ENCODE results near the gene LILRA5.
"Not testable (repeated sequence)": the region's sequence is repeated elsewhere in the genome, so short reads cannot be mapped to it uniquely, and the experiment has no call there.

LILRA5 gene

DNA sequence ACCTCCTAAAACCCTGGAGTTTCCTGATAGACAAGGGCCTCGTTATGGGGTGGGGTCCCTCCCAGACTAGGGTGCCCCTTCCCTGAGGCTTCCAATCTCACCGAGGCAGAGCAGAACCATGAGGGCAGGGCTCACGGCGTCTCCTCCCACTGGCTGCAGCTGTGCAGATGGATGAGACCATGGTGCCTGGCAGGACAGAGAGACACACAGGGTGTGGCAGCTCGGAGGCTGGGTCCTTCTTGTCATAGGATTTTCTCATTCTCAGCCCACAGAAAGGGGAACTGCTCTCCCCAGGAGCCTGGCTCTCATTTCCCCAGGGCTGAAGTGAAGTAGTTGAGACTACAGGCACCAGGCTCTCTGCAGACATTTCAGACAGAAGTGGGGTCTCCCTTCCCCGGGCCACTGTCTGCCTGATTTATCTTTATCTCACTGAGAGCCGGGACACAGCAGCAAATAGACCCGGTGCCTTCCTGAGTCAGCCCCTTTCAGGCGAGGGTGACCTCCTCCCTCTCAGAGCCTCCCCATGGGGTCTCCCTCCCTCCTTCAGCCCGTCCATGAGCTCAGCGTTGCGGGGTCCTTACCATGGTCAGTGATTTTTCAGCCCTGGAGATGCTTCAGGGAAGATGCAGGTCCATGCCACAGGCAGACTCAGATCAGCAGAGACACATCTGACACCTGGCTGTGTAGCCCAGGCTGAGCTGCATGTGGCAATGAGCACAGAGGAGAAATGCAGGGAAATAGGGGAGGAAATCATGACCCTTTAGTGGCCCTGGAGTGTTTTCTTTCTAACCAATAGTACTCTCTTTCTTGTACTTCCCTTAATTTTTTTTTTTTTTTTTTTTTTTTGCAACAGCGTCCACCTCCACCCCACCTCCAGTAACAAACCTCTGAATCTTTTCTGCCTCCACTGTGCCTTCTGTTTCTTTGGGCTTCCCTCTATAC is at the start of gene LILRA5:
LILRA5 (minus strand) TSS at position 731 of the 942 bp plus-strand sequence; CDS start at position 584, 147 bp downstream.
- DNase-seq (ENCODE audit: insufficient read length, low spot score): no peak
- no peak for FAIRE-seq

DNA sequence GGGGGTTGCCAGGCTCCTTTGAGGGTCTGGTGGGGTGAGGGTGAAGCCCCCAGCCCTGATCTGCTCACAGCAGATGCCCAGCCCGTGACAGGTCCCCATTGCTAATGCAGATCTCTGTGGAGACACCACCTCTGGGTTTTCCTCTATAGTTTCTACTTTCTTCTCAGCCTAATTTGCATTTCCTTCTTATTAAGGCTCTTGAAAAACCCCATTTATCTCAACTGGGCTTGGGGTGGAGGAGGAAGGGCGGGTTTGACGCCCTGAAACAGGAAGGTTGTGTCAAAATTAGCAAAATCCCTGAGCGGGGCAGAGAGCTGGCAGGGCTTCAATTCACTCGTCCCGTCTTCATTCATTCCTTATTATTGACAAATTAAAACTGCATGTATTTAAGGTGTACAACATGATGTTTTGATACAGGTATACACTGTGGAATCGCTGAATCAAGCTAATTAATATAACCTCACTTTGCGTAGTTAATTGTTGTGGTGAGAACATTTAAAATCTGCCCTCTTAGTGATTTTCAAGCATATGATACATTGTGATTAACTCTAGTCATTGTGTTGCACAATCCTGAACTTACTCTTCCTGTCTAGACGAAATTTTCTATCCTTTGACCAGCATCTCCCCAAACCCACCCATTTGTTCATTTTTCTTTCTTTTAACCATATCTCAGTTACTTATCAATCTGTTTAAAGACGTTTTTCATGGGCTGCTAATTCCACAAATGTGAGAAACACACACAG is 48.9 kb upstream of the LILRA5 start:
- not testable (repeated sequence) for DNase-seq (ENCODE audit: insufficient read length, low spot score)
- FAIRE-seq: peak; percentile 74

DNA sequence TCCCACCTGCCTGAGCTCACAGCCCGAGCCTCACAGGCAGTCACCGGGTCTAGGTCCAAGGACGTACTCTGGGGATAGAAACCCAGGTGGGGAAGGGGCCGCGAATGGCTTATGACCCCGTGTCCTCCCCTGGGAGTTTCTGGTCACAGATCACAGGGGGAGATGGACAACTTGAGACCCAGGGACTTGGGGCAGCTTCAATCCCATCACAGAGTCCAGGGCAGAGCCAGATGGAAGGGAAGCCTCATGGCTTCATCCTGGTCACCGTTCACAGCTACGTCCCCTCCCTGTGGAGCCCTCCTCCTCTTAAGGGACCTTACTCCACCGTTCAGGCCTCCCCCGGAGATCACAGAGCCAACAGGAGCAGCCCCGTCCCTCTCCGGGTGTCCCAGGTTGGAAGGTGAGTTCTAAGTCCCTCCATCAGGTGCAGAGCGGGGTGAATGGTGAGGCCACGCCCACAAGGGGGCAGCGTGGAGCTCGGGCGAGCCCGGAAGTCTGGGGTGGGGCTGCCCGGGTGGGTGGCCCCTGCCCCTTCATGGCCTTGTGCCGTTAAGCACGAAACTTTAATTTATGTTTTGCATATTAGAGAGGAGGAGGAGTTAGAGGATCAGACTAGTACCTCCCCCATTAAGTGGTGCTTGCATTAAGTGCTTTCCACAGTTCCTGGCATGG is 46.3 kb upstream of the LILRA5 start:
- not testable (repeated sequence) for DNase-seq (ENCODE audit: insufficient read length, low spot score)
- FAIRE-seq: peak; percentile 78

DNA sequence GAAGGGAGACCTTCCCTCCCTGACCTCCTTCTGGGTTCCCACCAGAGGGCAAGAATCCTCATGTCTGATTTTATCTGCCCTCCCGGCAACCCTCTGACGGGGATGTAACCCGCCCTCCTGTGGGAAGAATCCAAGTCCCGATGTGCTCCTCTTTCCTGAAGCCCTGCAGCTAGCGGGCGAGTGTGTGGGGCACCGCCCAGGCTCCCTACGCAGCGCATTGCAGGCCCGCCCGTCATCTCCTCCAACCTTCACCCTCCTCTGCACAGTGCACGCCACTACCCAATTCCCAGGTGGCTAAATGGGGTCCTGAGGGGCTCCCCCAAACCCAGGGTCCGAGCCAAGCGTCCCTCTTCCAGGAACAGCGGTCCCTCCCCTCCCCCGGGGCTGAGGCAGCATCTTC is 44.4 kb upstream of the LILRA5 start:
- no peak for FAIRE-seq

DNA sequence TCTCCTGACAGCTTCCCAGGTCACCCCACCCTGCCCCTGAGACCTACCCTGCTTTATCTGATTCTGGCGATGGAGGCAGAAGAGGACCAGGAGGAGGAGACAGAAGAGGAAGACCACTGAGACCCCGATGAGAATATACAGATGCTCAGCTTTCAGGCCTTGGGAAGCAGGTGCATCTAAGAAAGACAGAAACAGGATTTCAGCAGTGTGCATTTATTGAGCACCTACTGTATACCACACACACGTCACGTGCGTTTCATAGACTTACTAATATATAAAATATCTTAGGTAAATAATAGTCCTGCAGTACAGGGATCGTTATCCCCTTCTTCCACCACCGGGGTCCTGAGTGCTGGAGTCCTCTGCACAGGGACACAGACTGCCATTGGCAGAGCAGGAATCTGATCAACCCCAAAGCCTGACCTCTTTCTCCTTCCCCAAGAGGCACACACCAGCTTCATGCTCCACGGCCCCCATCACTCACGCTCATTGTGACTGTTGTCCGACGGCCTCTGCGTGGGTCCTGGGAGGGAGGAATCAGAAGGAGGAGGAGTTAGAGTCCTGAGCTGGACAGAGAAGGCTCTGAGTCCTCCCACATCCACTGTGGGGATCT is 43.6 kb upstream of the LILRA5 start:
- DNase-seq (ENCODE audit: insufficient read length, low spot score): no peak
- FAIRE-seq: no peak

More for the DNA sequence above, 44.4 kb upstream of the LILRA5 start:
- DNase-seq (ENCODE audit: insufficient read length, low spot score): no peak

DNA sequence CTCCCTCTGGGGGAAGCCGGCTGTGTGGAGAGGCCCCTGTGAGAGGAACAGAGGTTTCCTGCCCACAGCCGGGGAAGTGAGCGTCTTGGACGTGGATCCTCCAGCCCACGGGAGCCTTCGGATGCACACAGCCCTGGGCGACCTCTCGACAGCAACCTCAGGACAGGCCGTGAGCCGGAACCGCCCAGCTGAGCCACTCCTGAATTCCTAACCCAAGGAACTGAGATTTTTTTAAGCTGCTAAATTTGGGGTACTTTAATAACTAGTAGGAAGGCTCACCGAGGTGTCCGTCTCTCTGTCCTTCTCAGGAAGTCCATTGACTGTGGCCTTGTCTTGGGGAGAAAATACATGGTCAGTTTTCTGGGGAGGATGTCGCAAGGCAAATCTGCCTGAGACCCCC is 42.7 kb upstream of the LILRA5 start:
- FAIRE-seq: no peak
- no peak for DNase-seq (ENCODE audit: insufficient read length, low spot score)

DNA sequence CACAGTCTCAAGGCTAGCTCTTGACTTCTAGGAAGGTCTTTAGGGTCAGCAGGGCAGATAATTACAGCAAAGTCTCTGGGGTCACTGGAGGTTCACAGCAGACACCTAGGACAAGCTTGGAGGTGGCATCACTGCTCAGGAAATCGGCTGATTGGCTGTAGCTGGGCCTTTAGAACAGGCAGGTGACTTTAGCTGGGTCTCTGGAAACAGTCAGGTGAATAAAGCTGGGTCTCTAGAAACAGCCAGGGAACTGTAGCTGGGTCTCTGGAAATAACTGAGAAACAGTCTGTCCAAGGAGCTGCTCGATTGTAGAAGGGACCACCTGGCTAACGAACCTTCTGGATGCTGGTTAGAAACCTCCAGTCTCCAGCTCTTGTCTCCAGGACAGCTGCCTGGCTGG is 41.8 kb upstream of the LILRA5 start:
- DNase-seq (ENCODE audit: insufficient read length, low spot score): no peak
- no peak for FAIRE-seq

DNA sequence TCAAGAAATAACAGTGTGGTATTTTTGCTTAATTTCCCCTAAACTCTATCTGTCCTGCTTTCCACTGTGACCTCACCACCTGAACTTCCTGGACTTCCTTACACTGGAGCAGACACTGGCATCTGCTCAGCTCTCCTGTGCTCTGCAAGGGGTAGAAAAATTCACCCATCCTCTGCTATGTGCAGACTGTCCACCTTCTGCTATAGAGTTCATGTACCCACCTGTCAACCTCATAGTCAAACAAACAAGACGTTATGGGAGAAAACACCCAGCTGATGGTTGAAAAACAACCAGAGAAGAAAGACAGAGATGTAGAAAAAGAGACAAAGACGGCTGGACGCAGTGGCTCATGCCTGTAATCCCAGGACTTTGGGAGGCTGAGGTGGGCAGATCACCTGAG is 39.6 kb upstream of the LILRA5 start:
- DNase-seq (ENCODE audit: insufficient read length, low spot score): no peak
- no peak for FAIRE-seq

DNA sequence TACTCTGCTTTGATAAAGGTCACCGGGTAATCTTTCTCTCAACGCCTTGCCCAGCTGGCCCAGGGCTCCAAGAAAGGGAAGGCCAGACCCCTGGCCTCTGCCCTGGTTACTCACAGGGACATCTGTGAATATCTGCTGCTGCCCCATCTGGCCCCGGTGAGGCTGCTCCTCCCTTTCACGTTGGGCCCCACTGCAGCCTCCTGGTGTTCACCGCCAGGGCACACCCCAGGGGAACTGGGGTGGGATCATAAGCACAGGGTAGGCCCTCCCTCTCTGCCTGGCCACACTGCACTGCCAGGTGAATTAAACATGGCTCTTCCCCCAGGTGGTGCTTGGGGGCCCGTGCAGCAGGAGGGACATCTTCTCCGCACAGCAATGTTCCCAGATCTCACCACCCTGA is 39.1 kb upstream of the LILRA5 start:
- DNase-seq (ENCODE audit: insufficient read length, low spot score): no peak
- no peak for FAIRE-seq

DNA sequence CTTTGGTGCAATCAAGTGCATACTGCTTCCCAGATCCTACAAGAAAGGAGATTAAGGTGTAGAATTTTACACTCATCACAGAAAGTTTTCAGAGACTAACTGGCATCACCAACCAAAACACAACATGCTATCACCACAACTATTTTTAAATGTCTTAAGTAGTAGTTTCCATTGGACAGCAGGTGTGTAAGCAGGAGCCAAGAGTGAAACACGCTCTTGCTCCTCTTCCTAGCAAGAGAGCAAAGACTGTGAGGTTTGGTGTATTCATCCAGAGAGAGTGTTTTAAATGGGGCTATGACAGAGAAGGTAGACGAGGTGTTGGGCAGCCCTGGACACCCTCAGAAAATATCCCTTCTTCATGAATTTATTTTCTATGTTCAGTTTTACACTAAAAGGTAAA is 38.5 kb upstream of the LILRA5 start:
- DNase-seq (ENCODE audit: insufficient read length, low spot score) (no peak), FAIRE-seq (no peak)

DNA sequence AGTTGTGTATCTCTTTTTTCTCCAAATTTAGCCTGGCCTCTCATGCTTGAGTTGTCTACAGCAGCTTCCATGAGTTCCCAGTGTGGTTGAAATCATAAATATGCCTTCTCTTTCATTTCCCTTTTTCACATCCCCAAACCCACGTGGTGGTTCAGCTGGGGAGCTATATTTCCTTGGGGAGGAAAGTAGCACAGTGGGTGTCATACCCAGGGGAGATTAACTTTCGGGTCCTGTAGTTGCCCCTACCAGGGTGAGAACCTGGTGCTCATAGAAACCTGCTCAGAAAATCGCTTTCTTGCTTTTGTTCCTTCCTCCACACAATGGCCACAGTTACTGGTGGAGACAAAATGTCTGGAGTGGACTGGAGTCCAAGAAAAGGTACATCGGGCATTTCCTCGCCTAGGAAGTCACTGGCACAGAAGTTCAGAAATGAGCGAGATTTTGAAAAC is 33.0 kb upstream of the LILRA5 start:
- DNase-seq (ENCODE audit: insufficient read length, low spot score): no peak
- FAIRE-seq: no peak

DNA sequence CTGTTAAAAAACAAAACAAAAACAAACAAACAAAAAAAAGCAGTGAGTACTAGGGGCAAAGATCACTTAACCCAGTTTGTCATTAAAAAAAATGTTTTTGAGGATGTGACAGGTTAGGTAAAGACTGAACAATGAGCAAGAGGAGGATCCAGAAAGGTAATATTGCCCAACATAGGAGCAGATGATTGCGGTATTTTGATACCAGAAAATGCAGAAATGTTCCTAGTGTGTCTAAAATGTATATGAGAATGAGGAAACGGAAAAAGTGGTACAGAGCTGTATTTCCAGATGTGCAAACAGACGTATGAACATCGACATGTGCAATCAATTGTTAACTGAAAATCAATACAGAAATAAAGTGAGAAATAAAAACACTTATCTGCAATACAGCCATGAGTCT is 30.9 kb upstream of the LILRA5 start:
- FAIRE-seq: no peak
- DNase-seq (ENCODE audit: insufficient read length, low spot score): no peak

DNA sequence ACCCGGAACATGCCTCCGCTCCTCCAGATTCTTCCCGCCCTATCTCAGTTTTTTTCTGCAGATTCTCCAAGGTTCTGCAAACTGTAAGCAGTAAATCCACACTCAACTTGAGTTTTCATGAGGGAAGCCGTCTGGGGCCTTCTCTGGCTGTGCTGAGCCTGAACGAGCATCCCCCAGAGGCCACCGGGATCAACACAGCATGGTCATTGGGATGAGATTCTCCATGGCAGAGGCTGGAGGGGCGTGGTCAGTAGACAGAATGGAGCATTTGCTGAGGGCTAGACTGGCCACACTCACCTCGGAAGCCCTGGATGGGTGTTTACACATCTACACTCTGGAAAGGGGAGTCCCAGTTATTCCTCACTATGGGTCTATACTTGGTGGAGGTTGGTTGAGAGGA is 28.3 kb upstream of the LILRA5 start:
- no peak for DNase-seq (ENCODE audit: insufficient read length, low spot score)
- no peak for FAIRE-seq

DNA sequence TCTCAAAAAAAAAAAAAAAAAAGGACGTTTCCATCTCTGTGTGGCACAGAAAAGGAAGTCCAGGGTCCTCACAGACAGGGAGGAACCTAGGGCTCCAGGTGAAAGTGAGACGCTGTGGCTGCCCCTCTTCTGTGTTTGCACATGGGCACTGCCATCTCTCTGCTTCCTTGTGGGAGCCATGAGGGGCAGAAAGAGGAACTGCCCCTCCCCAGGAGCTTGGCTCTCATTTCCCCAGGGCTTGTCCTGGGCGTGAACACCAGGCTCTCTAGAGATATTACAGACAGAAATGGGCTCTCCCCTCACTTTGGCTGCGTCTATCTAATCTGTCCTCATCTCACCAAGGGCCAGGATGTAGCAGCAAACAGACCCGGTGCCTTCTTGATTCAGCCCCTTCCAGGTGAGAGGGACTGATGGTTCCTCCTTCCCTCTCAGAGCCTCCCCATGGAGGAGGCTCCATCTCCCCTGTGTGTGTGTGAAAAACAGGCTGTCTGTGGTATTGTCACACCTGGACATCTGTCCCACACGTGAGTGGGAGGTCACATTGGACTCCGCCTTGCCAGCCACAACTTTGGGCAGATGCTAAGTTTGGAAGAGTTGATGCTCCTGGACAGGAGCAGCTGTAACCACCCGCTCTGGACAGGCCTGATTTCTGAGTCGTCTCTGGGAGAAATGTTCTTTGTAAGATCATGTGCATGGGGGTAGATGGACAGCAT is 26.8 kb upstream of the LILRA5 start:
- FAIRE-seq (no peak), DNase-seq (ENCODE audit: insufficient read length, low spot score) (no peak)

DNA sequence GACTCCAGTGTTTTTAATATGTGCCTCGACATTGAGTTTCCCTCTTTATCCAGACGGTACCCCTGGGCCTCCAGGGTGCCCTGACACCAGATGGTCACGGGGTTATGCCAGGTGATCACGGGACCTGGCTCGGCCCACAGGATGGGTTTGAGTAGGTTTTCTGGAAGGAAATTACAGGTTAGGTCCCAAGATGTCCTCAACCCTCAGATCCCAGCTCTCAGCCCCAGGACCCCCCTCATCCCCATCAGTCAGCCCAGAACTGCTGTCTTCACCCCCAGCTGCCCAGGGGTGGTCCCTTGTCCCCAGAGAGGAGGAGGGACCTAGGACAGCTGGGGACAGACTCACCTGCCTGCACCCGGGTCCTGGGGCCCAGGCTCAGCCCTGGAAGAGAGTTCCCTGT is 25.6 kb upstream of the LILRA5 start:
- no peak for DNase-seq (ENCODE audit: insufficient read length, low spot score)
- no peak for FAIRE-seq

DNA sequence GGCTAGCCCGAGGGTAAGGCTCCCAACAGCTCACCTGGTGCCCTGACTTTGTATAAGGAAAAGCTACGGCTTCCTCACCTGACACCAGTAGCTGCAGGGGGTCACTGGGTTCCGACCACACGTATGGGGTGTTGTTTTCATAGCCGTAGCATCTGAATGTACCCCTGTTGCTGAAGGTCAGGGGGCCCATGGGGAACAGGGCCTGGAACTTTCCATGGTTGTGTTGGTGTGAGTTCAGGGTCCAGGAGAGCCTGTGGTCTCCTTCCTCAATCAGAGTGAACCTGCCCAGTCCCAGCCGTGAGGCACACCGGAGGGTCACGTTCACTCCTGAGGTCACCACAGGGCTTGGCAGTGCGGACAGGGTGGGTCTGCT is 24.9 kb upstream of the LILRA5 start:
- DNase-seq (ENCODE audit: insufficient read length, low spot score) (no peak), FAIRE-seq (no peak)

DNA sequence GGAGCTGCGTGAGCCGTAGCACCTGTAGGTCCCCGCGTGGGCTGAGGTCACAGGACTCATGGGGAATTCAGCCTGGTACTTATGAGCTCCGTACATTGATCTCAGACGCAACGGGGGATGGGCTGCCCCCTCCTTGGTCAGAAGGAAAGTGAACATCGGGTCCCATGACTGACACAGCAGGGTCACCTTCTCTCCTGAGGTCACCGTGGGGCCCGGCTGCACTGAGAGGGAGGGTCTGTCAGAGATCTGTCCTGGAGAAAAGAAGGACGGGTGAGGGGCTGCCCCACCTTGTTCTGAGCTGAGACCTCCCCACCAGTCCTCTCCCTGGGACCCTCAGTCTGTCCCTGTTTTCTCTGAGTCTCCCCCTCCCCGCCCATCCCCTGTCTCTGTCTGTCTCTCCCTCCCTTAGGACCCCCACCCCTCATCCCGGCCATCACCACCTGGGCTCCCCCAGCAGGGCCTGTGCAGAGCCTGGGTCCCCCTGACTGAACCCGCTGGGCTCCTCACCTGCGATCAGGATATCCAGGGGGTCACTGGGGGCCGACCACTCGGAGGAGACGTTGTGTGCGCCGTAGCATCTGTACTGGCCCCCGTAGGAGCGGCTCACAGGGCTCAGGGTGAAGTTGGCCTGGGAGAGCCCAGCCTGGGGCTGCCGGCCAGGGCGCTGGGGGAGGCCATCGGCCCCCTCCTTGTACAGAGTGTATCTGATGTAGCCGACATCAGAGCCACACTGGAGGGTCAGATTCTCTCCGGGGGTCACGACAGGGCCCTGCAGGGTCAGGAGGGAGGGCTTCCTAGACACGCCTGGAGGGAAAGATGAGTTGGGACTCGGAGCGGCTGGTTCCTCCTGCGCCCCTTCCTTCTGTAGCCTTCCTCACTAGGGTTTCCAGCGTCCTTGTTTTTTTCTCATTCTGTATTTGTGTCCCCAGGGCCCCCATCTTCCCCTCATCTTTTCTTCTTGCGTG is 24.2 kb upstream of the LILRA5 start:
- no peak for FAIRE-seq

DNA sequence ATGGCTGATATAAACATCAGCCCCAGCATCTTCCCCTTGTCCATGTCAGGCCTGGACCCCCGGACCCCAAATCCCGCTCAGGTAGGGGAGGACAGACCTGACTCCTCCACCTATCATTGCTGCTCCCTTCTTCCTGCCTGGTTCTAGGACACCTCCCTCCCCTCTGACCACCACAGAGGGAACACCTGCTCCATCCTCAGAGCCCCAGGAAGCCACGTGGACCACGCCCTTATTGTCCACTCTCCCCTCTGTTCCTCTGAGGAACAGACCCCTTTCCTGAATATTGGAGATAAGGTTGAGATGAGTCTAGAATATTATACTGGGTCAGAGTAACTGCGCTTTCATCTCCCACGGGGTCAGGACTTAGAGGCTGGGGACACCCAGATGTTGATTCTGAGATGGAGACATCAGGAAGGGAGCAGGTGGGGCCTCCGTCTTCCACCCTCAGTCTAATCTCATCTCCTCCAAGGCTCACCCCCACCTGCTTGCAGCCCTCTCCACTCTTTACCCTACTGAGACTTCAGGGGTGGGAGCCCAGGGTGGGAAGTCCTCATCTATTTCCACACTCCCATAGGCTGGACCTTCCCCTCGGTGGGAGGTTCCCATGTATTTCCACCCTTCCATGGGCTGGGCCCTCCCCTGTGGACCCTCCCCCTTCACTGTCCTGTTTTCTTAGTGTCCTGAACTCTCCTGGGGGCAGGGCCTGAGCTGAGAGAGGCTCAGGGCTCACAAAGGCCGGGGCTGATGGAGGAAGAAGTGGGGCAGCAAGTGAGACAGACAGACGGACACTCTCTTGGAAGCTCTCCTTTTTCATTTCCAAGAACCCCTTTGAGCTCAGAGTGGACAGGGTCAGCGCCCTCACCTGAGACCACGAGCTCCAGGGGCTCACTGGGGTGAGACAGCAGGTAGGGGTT is 23.3 kb upstream of the LILRA5 start:
- no peak for FAIRE-seq
- DNase-seq (ENCODE audit: insufficient read length, low spot score): no peak

More for the DNA sequence above, 24.2 kb upstream of the LILRA5 start:
- DNase-seq (ENCODE audit: insufficient read length, low spot score): no peak
